PC-9 (cell line): ENCODE results near the gene BNIP2.

Experiments
- EZH2 ChIP-seq: fragments of 200-600 bp; sonication (generic); IDR thresholded peaks from 2 replicates; pipeline ENCODE4 v1.8.0; 2017; ENCODE audit warnings: antibody characterized with exemption, low read depth
- TF ChIP-seq, protein P1 (sequence below): fragments of 200-600 bp; sonication (generic); conservative IDR thresholded peaks from 2 replicates; pipeline ENCODE4 v1.6.1; 2017; ENCODE audit warnings: mixed run types, antibody characterized with exemption, mild to moderate bottlenecking, moderate library complexity

DNA sequence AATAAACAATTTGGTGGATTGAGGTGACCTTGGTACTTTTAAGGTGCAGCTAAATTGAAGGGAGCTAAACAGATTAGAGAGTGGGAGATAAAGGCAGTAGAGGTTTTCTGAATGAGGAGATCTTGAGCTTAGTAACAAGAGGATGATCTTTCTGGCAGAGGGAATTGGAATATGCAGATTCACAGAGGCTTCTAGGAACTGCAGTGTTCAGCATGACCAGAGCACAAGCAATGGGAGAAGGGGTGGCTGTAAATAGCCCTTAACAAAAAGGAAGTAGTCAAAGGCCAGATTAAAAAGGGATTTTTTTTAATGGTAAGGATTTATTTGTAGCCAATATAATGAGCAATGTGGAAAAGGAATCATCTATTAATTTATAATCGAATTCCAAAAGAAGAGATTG lies 5.7 kb upstream of the BNIP2 start:
- TF ChIP-seq, protein P1, sequence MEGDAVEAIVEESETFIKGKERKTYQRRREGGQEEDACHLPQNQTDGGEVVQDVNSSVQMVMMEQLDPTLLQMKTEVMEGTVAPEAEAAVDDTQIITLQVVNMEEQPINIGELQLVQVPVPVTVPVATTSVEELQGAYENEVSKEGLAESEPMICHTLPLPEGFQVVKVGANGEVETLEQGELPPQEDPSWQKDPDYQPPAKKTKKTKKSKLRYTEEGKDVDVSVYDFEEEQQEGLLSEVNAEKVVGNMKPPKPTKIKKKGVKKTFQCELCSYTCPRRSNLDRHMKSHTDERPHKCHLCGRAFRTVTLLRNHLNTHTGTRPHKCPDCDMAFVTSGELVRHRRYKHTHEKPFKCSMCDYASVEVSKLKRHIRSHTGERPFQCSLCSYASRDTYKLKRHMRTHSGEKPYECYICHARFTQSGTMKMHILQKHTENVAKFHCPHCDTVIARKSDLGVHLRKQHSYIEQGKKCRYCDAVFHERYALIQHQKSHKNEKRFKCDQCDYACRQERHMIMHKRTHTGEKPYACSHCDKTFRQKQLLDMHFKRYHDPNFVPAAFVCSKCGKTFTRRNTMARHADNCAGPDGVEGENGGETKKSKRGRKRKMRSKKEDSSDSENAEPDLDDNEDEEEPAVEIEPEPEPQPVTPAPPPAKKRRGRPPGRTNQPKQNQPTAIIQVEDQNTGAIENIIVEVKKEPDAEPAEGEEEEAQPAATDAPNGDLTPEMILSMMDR: no peak
- no peak for TF ChIP-seq EZH2
